Stomach smooth muscle (tissue), 2 donors: ENCODE data around the gene LHFPL6.

Experiments
- H3K27ac ChIP-seq: one replicate; pipeline ENCODE4 v1.7.0; 2013; ENCODE audit warnings: mild to moderate bottlenecking, low read length, inconsistent platforms
- H3K27me3 ChIP-seq, 2 donors: one replicate each; pipeline ENCODE4 v1.7.0; 2013; ENCODE audit warnings: low read length in 2 of 2; ENCODE audit not compliant: insufficient read depth in 2 of 2, control insufficient read depth in 1 of 2
- H3K36me3 ChIP-seq, 2 donors: one replicate each; pipeline ENCODE4 v1.7.0; 2013; ENCODE audit warnings: low read length in 2 of 2; ENCODE audit not compliant: control insufficient read depth in 2 of 2, insufficient read depth in 2 of 2
- H3K4me1 ChIP-seq: one replicate; pipeline ENCODE4 v1.7.0; 2013; ENCODE audit warnings: low read length; ENCODE audit not compliant: control insufficient read depth, insufficient read depth
- H3K4me3 ChIP-seq, 2 donors: one replicate each; pipeline ENCODE4 v1.7.0; 2013; ENCODE audit warnings: low read length in 2 of 2
- H3K9ac ChIP-seq, 2 donors: one replicate each; pipeline ENCODE4 v1.7.0; 2013; ENCODE audit warnings: low read length in 2 of 2, mild to moderate bottlenecking in 1 of 2
- H3K9me3 ChIP-seq, 2 donors: one replicate each; pipeline ENCODE4 v1.7.0; 2013; ENCODE audit warnings: low read length in 2 of 2; ENCODE audit not compliant: control insufficient read depth in 2 of 2
- donor health status: healthy.
- donor health status: Pancreatic carcinoma.

LHFPL6 gene

GRCh38 chr13:39391761-39392160 lies 211.2 kb downstream of the LHFPL6 start:
- Histone ChIP-seq H3K9ac (no peak overlapping the region), H3K27ac (no peak overlapping the region), H3K4me1 (no peaks in the 10 kb centered on the region), H3K36me3 (no peaks in the 10 kb centered on the region), H3K27me3 (no peaks in the 10 kb centered on the region), H3K4me3 (no peak overlapping the region), H3K9me3 (no peaks in the 10 kb centered on the region)

DNA sequence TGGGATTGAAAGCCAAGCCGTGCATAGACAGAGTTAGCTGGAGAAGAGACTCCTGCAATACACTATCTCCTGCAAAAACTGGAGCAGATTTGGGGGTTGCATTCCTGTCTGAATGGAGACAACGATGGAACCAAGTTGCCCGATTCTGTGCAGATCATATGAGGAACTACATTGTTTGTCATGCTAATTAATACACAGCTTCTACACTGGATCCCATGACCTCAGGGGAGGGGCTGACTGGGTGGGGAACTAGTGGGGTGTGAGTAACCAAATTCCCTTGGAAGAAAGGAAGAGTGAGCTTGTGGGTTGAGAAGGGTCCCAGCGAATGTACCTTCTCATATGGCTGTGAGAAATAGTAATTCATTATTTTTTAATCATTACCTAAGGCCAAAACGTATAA lies 214.0 kb downstream of the LHFPL6 start:
- no peak overlapping the region for H3K9ac ChIP-seq
- H3K9me3 ChIP-seq = no peaks in the 10 kb centered on the region
- no peaks in the 10 kb centered on the region for H3K27me3 ChIP-seq
- no peaks in the 10 kb centered on the region for H3K36me3 ChIP-seq
- no peak overlapping the region for H3K4me3 ChIP-seq
- H3K4me1 ChIP-seq = no peaks in the 10 kb centered on the region
- H3K27ac ChIP-seq = no peak overlapping the region

GRCh38 chr13:39385621-39386231 lies 217.3 kb downstream of the LHFPL6 start:
- H3K4me3 ChIP-seq = no peak overlapping the region

GRCh38 chr13:39385154-39385553 lies 217.8 kb downstream of the LHFPL6 start:
- H3K9me3 ChIP-seq = no peaks in the 10 kb centered on the region
- H3K36me3 ChIP-seq = no peaks in the 10 kb centered on the region
- H3K4me1 ChIP-seq = no peaks in the 10 kb centered on the region
- H3K4me3 ChIP-seq = no peak overlapping the region
- H3K9ac ChIP-seq = no peak overlapping the region
- no peak overlapping the region for H3K27ac ChIP-seq
- no peaks in the 10 kb centered on the region for H3K27me3 ChIP-seq

More at GRCh38 chr13:39385621-39386231, 217.3 kb downstream of the LHFPL6 start:
- H3K27me3 ChIP-seq = no peaks in the 10 kb centered on the region
- no peak overlapping the region for H3K9ac ChIP-seq
- H3K9me3 ChIP-seq = no peaks in the 10 kb centered on the region
- no peak overlapping the region for H3K27ac ChIP-seq
- no peaks in the 10 kb centered on the region for H3K4me1 ChIP-seq
- H3K36me3 ChIP-seq = no peaks in the 10 kb centered on the region

- Histone ChIP-seq H3K4me3 (no peak overlapping the region), H3K9ac (no peak overlapping the region), H3K36me3 (no peaks in the 10 kb centered on the region), H3K4me1 (no peaks in the 10 kb centered on the region), H3K9me3 (no peaks in the 10 kb centered on the region), H3K27ac (no peak overlapping the region), H3K27me3 (no peaks in the 10 kb centered on the region)
These were observed 221.5 kb downstream of the LHFPL6 start for GRCh38 chr13:39381456-39381855.

- Histone ChIP-seq H3K27ac (no peak overlapping the region), H3K9me3 (no peaks in the 10 kb centered on the region), H3K27me3 (no peaks in the 10 kb centered on the region), H3K9ac (no peak overlapping the region), H3K36me3 (no peaks in the 10 kb centered on the region), H3K4me3 (no peak overlapping the region), H3K4me1 (no peaks in the 10 kb centered on the region)
These were observed 223.0 kb downstream of the LHFPL6 start for GRCh38 chr13:39379667-39380655.

DNA sequence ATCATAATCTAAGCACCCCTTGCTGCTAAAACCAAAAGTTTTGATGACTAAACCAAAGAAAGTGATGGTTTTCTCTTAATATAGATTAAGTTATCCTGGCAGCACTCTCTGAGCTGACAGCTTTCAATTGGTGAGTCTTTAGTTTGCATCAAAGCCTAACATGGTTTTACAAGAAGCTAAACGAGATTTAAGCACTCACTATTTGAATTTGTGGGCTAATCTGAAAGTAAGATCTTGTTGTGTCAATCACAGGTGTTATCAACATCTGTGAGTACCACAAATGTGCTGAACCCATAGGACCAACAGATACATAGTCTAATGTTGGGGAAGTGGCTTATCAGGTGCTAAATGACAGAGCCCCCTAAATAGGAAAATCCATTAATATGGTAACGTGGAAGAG lies 223.9 kb downstream of the LHFPL6 start:
- no peaks in the 10 kb centered on the region for H3K27me3 ChIP-seq
- H3K4me1 ChIP-seq = no peaks in the 10 kb centered on the region
- no peaks in the 10 kb centered on the region for H3K9me3 ChIP-seq
- H3K27ac ChIP-seq = no peak overlapping the region
- H3K36me3 ChIP-seq = no peaks in the 10 kb centered on the region
- H3K4me3 ChIP-seq = no peak overlapping the region
- H3K9ac ChIP-seq = no peak overlapping the region

GRCh38 chr13:39378306-39378705 lies 224.7 kb downstream of the LHFPL6 start:
- H3K27me3 ChIP-seq = no peaks in the 10 kb centered on the region
- H3K4me1 ChIP-seq = no peaks in the 10 kb centered on the region
- no peaks in the 10 kb centered on the region for H3K36me3 ChIP-seq
- H3K9ac ChIP-seq = no peak overlapping the region
- H3K27ac ChIP-seq = no peak overlapping the region
- no peak overlapping the region for H3K4me3 ChIP-seq
- H3K9me3 ChIP-seq = no peaks in the 10 kb centered on the region

DNA sequence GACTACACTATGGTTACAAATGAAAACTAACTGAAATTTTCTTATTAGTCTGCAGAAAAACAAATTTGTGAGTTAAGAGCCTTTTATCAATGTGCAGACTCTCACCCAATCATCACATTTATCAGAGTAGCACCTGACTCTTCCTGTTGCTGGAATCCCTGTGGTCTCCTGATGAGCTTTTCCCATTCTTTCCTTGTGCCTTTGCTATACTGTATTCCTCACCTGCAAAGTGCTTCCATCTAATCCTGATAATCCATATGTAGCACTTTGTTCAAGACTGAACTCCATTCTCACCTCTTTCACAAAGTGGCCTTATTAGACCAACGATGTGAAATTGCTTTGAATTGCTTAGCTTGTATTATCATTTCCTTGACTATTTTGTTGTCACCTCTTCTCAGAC lies 225.3 kb downstream of the LHFPL6 start:
- Histone ChIP-seq H3K36me3 (no peaks in the 10 kb centered on the region), H3K27me3 (no peaks in the 10 kb centered on the region), H3K4me1 (no peaks in the 10 kb centered on the region), H3K27ac (no peak overlapping the region), H3K9me3 (no peaks in the 10 kb centered on the region), H3K9ac (no peak overlapping the region), H3K4me3 (no peak overlapping the region)

GRCh38 chr13:39376076-39376475 lies 226.9 kb downstream of the LHFPL6 start:
- Histone ChIP-seq H3K9me3 (no peaks in the 10 kb centered on the region), H3K4me3 (no peak overlapping the region), H3K4me1 (no peaks in the 10 kb centered on the region), H3K9ac (no peak overlapping the region), H3K27ac (no peak overlapping the region), H3K36me3 (no peaks in the 10 kb centered on the region), H3K27me3 (no peaks in the 10 kb centered on the region)

GRCh38 chr13:39375601-39376000 lies 227.4 kb downstream of the LHFPL6 start:
- no peaks in the 10 kb centered on the region for H3K9me3 ChIP-seq
- H3K27ac ChIP-seq = no peak overlapping the region
- H3K36me3 ChIP-seq = no peaks in the 10 kb centered on the region
- no peaks in the 10 kb centered on the region for H3K4me1 ChIP-seq
- H3K27me3 ChIP-seq = no peaks in the 10 kb centered on the region
- H3K4me3 ChIP-seq = no peak overlapping the region
- H3K9ac ChIP-seq = no peak overlapping the region
